ENCODE results near the gene NUP62.
"Not testable (repeated sequence)": the region's sequence is repeated elsewhere in the genome, so short reads cannot be mapped to it uniquely, and the experiment has no call there.

The NUP62 gene

GRCh38 chr19:49929121-49929610, at the start of gene NUP62, which contains the start of gene ATF5:
Gene NUP62, minus strand, starts transcription at chr19:49929504. Its CDS starts 19,697 bp downstream, at chr19:49909807.
Gene ATF5, plus strand, starts transcription at chr19:49929205. Its CDS starts 1,646 bp downstream, at chr19:49930851.
- peak; percentile 91 for DNase-seq (ENCODE audit: low read depth)

- DNase-seq (ENCODE audit: low read depth) = no peak
Measured at GRCh38 chr19:49978324-49978723, 49.0 kb upstream of the NUP62 start.

- DNase-seq (ENCODE audit: low read depth) = no peak
Measured at GRCh38 chr19:49977881-49978280, 48.6 kb upstream of the NUP62 start.

- DNase-seq (ENCODE audit: low read depth) = no peak
Measured at GRCh38 chr19:49977076-49977475, 47.8 kb upstream of the NUP62 start.

GRCh38 chr19:49976496-49976895, 47.2 kb upstream of the NUP62 start:
- DNase-seq (ENCODE audit: low read depth) = no peak

GRCh38 chr19:49975051-49975450, 45.7 kb upstream of the NUP62 start:
- no peak for DNase-seq (ENCODE audit: low read depth)

- no peak for DNase-seq (ENCODE audit: low read depth)
Measured at GRCh38 chr19:49973987-49974386, 44.7 kb upstream of the NUP62 start.

- no peak for DNase-seq (ENCODE audit: low read depth)
Measured at GRCh38 chr19:49972841-49973240, 43.5 kb upstream of the NUP62 start.

- DNase-seq (ENCODE audit: low read depth) = no peak
Measured at GRCh38 chr19:49971991-49972411, 42.7 kb upstream of the NUP62 start.

GRCh38 chr19:49969355-49969754, 40.1 kb upstream of the NUP62 start:
- DNase-seq (ENCODE audit: low read depth) = not testable (repeated sequence)

GRCh38 chr19:49968279-49968922, 39.1 kb upstream of the NUP62 start:
- DNase-seq (ENCODE audit: low read depth) = no peak

GRCh38 chr19:49960980-49961379, 31.7 kb upstream of the NUP62 start, which contains the start of gene SIGLEC11:
Gene SIGLEC11, minus strand, starts transcription at chr19:49961172. Its CDS starts 91 bp downstream, at chr19:49961081.
- DNase-seq (ENCODE audit: low read depth) = not testable (repeated sequence)

GRCh38 chr19:49959892-49960291, 30.6 kb upstream of the NUP62 start:
- DNase-seq (ENCODE audit: low read depth) = not testable (repeated sequence)

- DNase-seq (ENCODE audit: low read depth) = not testable (repeated sequence)
Measured at GRCh38 chr19:49958596-49958995, 29.3 kb upstream of the NUP62 start.

- not testable (repeated sequence) for DNase-seq (ENCODE audit: low read depth)
Measured at GRCh38 chr19:49958144-49958543, 28.8 kb upstream of the NUP62 start.

- DNase-seq (ENCODE audit: low read depth) = no peak
Measured at GRCh38 chr19:49957262-49957915, 28.1 kb upstream of the NUP62 start.

GRCh38 chr19:49956115-49956495, 26.8 kb upstream of the NUP62 start:
- DNase-seq (ENCODE audit: low read depth) = no peak

GRCh38 chr19:49954933-49955332, 25.6 kb upstream of the NUP62 start:
- no peak for DNase-seq (ENCODE audit: low read depth)

- DNase-seq (ENCODE audit: low read depth) = no peak
Measured at GRCh38 chr19:49954092-49954829, 25.0 kb upstream of the NUP62 start.

- DNase-seq (ENCODE audit: low read depth) = no peak
Measured at GRCh38 chr19:49953416-49953815, 24.1 kb upstream of the NUP62 start.

- DNase-seq (ENCODE audit: low read depth) = no peak
Measured at GRCh38 chr19:49952906-49953305, 23.6 kb upstream of the NUP62 start.

- no peak for DNase-seq (ENCODE audit: low read depth)
Measured at GRCh38 chr19:49952479-49952836, 23.2 kb upstream of the NUP62 start.
